ENCODE data around the gene RNF13. TPM values are rescaled to one million over a fixed set of nuclear protein-coding genes. Genes with fewer than 3 reads are reported as not detected.

The RNF13 gene
- total RNA-seq, 1 donor from 2014 or later = 26.9 TPM

DNA sequence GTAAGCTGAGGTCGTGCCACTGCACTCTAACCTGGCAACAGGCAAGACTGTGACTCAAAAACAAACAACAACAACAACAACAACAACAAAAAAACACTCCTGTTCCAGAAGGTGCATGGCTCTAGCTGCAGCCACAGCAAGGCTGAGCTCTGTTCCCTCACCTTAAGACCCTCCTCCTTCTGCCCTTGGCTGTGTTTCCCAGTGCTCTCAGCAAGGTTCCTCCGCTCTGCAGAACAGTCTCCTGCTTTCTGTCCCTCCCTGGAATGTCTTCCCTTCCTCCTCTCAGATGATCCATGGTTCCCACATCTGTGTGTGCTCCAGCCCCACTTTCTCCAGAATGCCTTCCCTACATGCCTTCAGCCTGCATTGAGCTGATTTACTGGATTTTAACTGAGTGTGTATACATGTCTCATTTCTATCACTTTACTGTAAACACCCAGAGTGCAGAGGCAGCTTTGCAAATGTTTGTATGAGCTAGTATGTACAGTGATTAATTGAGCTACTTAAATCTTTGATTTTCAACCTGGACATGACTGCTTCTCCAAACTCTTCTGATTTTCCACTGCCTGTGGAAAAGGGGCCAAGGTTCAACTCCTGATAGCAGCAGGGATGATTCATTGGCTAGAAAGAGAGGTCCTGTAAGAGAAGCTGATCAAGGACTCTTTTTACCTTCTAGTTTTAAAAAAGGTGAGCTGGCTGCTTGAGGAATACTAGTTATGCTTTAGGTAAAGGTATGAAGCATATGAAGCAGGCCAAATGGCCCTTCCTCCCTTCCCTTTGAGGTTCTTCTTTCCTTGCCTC is 35.4 kb upstream of the RNF13 start:
- no peaks in the 10 kb centered on the region for H3K36me3 Mint-ChIP-seq (ENCODE audit: low read depth)
- TF ChIP-seq, protein P1, sequence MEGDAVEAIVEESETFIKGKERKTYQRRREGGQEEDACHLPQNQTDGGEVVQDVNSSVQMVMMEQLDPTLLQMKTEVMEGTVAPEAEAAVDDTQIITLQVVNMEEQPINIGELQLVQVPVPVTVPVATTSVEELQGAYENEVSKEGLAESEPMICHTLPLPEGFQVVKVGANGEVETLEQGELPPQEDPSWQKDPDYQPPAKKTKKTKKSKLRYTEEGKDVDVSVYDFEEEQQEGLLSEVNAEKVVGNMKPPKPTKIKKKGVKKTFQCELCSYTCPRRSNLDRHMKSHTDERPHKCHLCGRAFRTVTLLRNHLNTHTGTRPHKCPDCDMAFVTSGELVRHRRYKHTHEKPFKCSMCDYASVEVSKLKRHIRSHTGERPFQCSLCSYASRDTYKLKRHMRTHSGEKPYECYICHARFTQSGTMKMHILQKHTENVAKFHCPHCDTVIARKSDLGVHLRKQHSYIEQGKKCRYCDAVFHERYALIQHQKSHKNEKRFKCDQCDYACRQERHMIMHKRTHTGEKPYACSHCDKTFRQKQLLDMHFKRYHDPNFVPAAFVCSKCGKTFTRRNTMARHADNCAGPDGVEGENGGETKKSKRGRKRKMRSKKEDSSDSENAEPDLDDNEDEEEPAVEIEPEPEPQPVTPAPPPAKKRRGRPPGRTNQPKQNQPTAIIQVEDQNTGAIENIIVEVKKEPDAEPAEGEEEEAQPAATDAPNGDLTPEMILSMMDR (conservative IDR thresholded peaks at IDR 0.05) = no peak
- H3K27me3 Mint-ChIP-seq (ENCODE audit: low read depth) = no peaks in the 10 kb centered on the region
- DNase-seq (ENCODE audit: low read depth, low spot score) = no peak
- no peaks in the 10 kb centered on the region for H3K4me1 Mint-ChIP-seq
- no peak overlapping the region for H3K27ac Mint-ChIP-seq (ENCODE audit: unreplicated experiment)
- H3K4me3 Mint-ChIP-seq = no peak overlapping the region
- H3K9me3 Mint-ChIP-seq = no peaks in the 10 kb centered on the region

DNA sequence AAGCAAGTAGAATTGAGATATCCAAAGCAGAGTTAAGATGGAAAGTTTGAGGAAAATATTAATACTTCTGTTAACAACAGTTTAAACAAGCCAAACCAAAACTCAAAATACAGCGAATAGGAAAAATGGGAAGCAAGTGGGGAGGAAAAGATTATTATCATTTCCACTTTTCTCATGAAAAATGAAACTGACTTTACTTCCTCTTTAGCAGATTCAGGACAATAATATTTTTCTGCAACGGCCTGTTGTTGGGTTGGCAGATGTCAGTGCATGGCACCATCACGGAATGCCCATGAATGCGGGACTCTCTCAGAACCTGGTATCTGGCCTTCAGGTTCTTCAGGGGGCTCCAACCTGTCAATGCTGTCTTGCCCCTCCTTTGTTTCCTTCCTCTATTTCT is 31.8 kb upstream of the RNF13 start:
- H3K36me3 Mint-ChIP-seq (ENCODE audit: low read depth) = no peaks in the 10 kb centered on the region
- H3K9me3 Mint-ChIP-seq = no peaks in the 10 kb centered on the region
- no peaks in the 10 kb centered on the region for H3K4me1 Mint-ChIP-seq
- DNase-seq (ENCODE audit: low read depth, low spot score) = no peak
- H3K27ac Mint-ChIP-seq (ENCODE audit: unreplicated experiment) = no peak overlapping the region
- TF ChIP-seq, protein P1 (conservative IDR thresholded peaks at IDR 0.05) = no peak
- no peak overlapping the region for H3K4me3 Mint-ChIP-seq
- no peaks in the 10 kb centered on the region for H3K27me3 Mint-ChIP-seq (ENCODE audit: low read depth)

DNA sequence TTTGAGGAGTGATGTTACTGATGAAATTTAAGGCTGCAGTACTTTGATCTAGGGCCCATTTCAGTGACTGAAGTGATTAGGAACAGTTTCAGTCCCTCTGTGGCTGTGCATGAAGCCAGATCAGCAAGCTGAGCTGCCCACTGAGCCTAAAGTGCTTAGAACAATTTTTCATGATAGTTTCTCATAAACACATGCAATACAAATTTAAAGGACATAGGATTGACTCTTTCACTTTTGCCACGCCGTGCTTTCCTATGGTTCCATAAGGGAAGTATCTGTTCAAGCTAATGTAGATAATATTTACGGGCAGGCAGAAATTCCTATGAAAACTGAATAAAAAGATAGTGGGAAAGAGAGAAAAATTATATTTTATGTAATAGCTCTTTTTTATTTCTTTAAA is 31.3 kb upstream of the RNF13 start:
- TF ChIP-seq, protein P1 (conservative IDR thresholded peaks at IDR 0.05) = no peak
- Mint-ChIP-seq H3K4me1 (no peaks in the 10 kb centered on the region), H3K4me3 (no peak overlapping the region), H3K36me3 (ENCODE audit: low read depth) (no peaks in the 10 kb centered on the region), H3K27me3 (ENCODE audit: low read depth) (no peaks in the 10 kb centered on the region), H3K27ac (ENCODE audit: unreplicated experiment) (no peak overlapping the region), H3K9me3 (no peaks in the 10 kb centered on the region)
- DNase-seq (ENCODE audit: low read depth, low spot score) = no peak

DNA sequence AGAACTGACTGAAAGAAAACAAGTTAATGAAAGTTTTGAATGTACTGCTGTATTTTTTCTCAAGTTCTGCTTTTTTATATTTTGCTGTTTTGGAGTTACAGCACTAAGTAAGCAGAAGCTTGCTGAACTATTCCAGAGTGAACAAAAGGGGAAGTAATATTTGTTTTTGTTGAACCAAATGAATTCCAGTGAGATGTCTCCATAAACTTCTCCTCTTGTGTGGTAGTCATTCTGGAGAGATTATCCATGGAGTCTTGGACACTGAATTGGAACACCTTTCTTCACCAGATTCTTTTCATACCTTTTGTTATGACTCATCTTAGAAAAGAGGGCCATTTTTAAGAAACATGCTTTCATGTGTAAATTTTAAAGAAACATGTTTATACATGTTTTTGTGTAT is 29.4 kb upstream of the RNF13 start:
- Mint-ChIP-seq H3K27me3 (ENCODE audit: low read depth) (no peaks in the 10 kb centered on the region), H3K4me1 (no peaks in the 10 kb centered on the region), H3K4me3 (no peak overlapping the region), H3K36me3 (ENCODE audit: low read depth) (no peaks in the 10 kb centered on the region), H3K9me3 (peaks cover 4% of the 10 kb centered on the region), H3K27ac (ENCODE audit: unreplicated experiment) (no peak overlapping the region)
- TF ChIP-seq, protein P1 (conservative IDR thresholded peaks at IDR 0.05) = no peak
- DNase-seq (ENCODE audit: low read depth, low spot score) = no peak

DNA sequence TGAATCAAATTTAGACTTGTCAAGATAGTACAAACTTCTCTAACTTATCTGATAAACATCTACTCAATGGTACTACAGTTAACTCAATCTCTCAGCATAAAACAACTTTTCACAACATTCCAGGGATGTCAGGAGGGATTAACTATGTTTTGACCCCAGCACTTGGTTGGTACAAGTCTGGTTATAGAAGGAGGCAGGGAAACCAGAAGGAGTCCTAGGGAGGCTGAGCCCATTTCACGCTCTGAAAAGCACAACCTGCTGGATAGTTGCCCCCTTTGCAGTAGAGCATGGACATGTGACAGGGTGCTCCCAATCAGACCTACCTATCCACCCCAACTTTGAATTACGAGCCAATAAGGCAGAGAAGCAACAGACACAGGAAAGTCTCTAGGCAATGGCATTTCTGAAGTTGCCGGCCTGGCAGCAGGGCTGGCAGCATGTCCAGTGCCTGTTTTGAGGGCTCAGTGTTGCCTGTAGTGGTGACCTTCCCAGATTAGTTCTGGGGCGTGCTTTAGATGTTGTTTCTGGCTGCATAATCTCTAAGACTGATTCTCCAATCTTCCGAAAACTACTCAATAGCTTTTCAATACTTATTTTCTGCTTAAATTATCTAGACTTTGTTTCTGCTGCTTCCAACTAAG is 28.8 kb upstream of the RNF13 start:
- no peaks in the 10 kb centered on the region for H3K4me1 Mint-ChIP-seq
- DNase-seq (ENCODE audit: low read depth, low spot score) = no peak
- TF ChIP-seq, protein P1 (conservative IDR thresholded peaks at IDR 0.05) = no peak
- no peak overlapping the region for H3K27ac Mint-ChIP-seq (ENCODE audit: unreplicated experiment)
- no peaks in the 10 kb centered on the region for H3K36me3 Mint-ChIP-seq (ENCODE audit: low read depth)
- H3K9me3 Mint-ChIP-seq = peaks cover 4% of the 10 kb centered on the region
- H3K4me3 Mint-ChIP-seq = no peak overlapping the region
- no peaks in the 10 kb centered on the region for H3K27me3 Mint-ChIP-seq (ENCODE audit: low read depth)

Data from neural crest cell (in vitro differentiated cells).